WTC11 (cell line): ENCODE results near the gene BCAS3.

Experiments
- E2F5 ChIP-seq: sonication (generic); formaldehyde crosslinking; IDR thresholded peaks from 2 replicates; pipeline ENCODE4 v1.8.1; 2022; ENCODE audit warnings: mild to moderate bottlenecking, moderate library complexity, missing genetic modification reagents
- ETV6 ChIP-seq: sonication (generic); formaldehyde crosslinking; IDR thresholded peaks from 2 replicates; pipeline ENCODE4 v1.8.1; 2022; ENCODE audit warnings: mild to moderate bottlenecking, missing genetic modification reagents
- GABPB1 ChIP-seq: sonication (generic); formaldehyde crosslinking; IDR thresholded peaks from 2 replicates; pipeline ENCODE4 v1.8.1; 2023; ENCODE audit warnings: mild to moderate bottlenecking, missing genetic modification reagents
- TP53 ChIP-seq: sonication (generic); formaldehyde crosslinking; IDR thresholded peaks from 2 replicates; pipeline ENCODE4 v1.8.1; 2023; ENCODE audit warnings: mild to moderate bottlenecking, missing genetic modification reagents
- TF ChIP-seq, protein P1 (sequence below): fragments of 200-600 bp; IDR thresholded peaks from 2 replicates; pipeline ENCODE4 v1.8.0; 2022; ENCODE audit warnings: antibody characterized with exemption

DNA sequence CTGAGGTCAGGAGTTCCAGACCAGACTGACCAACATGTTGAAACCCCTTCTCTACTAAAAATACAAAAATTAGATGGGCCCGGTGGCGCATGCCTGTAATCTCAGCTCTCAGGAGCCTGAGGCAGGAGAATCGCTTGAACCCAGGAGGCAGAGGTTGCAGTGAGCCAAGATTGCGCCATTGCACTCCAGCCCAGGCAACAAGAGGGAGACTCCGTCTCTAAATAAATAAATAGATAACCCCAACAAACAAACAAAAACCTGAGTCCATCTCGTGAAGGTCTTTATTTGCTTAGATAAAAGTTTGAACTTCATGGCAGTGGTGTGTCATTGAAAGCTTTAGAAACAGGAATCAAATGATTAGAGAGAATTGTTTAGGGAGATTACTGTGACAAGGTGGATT lies 167.4 kb downstream of the BCAS3 start:
- TF ChIP-seq, protein P1, sequence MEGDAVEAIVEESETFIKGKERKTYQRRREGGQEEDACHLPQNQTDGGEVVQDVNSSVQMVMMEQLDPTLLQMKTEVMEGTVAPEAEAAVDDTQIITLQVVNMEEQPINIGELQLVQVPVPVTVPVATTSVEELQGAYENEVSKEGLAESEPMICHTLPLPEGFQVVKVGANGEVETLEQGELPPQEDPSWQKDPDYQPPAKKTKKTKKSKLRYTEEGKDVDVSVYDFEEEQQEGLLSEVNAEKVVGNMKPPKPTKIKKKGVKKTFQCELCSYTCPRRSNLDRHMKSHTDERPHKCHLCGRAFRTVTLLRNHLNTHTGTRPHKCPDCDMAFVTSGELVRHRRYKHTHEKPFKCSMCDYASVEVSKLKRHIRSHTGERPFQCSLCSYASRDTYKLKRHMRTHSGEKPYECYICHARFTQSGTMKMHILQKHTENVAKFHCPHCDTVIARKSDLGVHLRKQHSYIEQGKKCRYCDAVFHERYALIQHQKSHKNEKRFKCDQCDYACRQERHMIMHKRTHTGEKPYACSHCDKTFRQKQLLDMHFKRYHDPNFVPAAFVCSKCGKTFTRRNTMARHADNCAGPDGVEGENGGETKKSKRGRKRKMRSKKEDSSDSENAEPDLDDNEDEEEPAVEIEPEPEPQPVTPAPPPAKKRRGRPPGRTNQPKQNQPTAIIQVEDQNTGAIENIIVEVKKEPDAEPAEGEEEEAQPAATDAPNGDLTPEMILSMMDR: no peak
- no peak for TF ChIP-seq GABPB1 (CRISPR knock-in tag)
- TF ChIP-seq TP53 (CRISPR knock-in tag): no peak
- TF ChIP-seq E2F5: no peak
- no peak for TF ChIP-seq ETV6
